ENCODE data around the gene SLC39A8.

Gene SLC39A8

DNA sequence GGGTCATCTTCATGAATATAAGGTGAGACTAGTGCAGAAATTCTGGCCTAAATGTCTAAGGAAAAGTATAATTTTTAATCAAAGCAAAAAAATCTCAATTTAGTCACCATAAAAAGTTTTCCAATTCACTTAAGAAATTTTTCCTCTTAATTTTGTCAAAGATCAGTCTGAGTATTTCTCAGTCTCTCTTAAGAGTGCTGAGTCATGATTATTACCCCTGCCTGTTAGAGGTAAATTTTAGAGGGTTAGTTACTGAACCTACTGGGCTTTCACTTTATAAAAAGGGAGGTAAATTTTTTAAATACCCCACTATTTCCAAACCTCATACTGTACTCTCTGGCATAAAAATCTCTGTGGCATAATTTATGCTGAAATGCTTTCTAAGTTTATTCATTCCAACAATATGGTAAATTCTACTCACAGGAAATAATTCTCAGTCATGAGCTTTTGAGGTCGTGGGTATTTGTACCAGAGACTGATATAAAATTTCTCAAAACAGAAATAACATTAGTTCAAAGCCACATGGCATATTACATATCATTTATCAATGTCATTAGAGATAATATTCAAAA, 122.4 kb downstream of the SLC39A8 start:
- no peak for DNase-seq

DNA sequence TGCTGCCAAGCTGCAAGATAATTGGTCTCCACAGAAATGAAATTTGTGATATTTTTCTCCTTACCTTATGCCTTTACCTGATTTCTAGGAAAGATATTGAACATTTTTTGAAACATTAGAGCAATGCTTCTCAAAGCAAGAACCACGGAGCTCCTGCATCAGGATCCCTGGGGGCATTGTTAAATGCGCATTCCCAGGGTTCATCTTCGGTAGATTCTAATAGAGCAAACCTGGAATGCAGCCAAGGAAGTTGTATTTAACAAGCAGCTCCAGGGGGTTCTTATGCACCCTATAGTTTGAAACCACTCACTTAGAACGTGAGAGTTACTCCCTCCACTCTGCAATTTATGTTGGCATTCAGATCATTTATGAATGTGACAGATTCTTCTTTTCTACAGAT, 126.2 kb downstream of the SLC39A8 start:
- no peak for DNase-seq

DNA sequence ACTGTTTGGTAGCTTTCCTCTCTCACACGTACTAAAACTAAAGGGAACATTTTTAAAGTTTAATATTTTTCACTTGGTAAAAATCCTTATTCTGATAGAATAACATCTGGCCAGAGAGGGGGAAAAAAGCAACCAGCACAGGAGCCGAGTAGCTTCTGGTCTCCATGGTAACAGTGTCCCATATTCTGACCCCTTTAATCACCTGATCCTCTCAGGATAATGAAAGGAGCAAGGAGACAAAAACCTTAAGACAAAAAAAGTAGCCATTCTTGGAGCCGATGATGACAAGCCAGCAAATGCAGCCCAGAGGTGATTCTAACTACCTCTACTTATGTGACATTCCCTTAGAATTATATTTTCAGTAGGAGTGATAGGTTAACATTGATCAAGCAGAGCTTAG, 126.6 kb downstream of the SLC39A8 start:
- no peak for DNase-seq

DNA sequence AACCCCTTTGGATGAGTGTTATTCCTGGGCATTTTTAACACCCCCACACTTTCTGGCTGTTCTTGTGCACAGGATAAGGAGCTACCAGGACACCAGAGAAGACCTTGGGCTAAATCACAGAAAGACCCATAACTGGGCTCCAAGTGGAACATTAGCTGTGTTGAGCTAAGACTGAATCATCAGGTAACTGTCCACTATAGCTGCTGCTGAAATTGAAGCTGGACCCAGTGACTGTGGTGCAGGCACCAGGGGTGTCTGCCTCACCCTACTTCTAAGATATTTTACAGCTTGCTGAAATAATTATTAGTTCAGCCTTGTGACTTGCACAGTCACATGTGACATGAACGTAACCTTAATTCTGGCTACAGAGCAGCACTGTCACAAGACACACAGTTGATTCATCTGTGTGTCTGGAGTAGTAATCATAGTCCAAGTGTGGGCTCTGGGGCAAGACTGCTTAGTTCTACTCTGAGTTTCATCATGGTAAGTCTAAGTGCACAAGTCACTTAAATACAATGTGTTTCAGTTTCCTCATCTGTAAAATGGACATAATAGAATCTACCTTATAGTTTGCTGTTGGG, 127.4 kb downstream of the SLC39A8 start:
- no peak for DNase-seq

DNA sequence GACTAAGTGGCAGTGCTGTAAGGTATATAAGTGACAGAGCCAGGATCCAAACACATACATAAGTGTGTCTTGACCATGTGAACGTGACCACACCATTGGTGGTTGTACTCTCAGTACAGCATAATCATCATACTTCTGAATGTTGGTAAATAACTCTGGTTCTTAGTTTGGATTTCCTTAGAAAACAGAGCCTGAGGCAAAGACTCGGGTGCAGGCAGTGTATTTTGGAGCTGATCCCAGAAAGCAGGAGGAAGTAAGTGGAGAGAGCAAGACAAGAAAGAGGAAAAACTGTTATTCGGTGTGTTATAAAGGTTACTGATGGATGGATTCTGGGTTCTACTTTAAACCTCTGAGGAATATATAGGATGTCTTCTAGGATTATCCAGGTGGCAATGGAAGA, 127.9 kb downstream of the SLC39A8 start:
- DNase-seq: no peak

DNA sequence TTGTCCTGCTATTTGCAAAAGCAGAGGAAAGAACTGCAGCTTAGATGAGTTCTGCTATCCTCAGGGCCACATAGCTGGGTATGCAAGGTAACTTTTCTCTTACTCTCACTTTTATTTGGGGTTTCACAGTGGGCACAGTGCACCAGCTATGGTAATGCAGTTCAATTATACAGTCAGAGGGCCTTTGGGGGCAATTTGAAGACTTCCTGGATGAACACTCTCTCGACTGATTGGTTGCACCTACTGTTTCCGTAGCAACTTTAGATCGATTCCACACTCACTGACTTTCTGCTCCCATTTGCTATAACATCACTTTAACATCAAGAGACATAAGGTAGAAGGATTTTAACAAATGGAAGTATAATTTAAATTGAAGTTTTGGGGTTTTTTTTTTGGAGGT, 128.6 kb downstream of the SLC39A8 start:
- DNase-seq: no peak

DNA sequence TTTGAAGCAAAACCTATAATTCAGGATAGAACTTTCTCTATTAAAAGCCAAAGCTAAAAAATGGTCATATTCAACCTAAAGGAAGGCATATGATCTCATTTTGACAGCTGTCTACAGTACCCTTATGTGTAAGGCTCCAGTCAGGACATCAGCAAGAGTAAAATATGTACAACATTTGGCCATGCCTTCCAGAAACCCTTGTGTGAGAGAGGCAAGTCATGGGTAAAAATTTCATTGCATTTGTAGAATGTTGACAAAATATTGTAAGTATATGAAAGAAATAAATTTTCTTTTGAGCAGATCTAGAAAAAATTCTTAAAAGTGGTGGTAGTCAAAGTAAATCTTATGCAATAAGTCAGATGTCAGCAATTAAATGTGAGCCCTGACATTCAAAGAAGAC, 132.3 kb downstream of the SLC39A8 start:
- no peak for DNase-seq
